Raji (cell line): ENCODE data around the gene ANGPTL2.

Experiments used
- POLR2A ChIP-seq: IDR thresholded peaks from 2 replicates; pipeline ENCODE4 v1.6.1; 2011; ENCODE audit warnings: low read depth, low read length, control low read depth; ENCODE audit not compliant: insufficient read depth

The ANGPTL2 gene

DNA sequence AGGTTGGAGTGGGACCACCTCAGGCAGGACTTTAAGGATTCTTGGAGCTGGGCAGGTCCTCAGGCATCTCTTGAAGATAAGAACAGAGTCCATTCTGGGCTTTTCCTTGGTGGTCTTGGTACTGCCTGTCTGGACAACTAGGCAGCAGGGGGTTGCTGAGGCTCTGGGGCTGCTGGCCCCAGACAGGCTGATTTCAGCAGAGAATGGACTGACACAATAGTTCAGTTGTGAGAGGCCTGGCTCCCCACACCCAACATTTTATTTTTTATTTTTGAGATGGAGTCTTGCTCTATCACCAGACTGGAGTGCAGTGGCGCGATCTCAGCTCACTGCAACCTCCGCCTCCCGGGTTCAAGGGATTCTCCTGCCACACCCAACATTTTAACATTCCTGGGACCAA, 4.6 kb downstream of the ANGPTL2 start:
- no peak for TF ChIP-seq POLR2A

DNA sequence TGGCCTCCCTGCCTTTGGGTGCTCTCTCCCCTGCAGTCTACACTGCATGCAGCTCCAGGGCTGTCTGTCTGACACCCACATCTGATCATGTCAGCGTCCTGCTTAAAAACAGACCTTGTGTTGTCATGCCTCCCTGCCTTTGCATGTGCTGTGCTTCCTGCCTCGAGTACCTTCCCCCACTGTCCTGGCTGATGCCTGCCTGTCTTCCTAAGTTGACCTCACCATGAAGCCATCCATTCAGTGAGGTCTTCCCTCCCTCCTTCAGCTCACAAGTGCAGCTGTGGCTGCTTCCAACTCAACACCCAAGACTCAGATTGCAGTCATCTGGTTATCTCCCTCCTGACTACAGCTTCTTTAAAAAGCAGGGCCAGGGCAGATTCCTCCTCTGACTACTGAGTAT, 5.5 kb downstream of the ANGPTL2 start:
- no peak for TF ChIP-seq POLR2A

DNA sequence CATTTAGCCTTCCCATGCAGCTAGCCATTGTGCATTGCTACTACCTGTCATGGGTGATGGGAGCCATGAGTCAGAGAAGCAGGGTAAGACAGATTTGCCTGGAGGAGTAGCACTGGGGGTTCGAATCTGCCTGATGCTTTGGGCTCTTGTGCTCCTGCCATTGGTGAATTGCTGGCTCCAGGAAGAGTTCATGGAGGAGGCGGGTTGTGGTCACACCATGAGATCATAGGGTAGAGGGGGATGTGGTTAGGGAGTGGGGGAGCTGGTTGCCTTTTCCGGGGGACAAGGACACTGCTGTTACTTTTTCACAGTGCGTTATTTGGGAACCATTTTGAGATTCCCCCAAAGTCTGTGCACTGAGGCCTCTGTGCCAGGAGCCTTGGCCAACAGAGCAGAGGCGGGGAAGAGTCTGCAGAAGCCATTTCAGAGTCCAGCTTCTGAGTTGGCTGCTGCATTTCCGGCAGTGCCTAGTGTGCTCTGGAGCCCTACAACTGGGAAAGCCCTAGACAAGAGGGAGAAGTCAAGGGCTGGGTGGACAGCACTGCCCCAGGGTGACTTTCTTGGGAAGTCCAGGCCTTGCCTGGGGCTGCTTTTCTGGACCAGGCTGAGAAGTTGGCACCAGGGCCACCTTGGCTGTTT, 6.2 kb downstream of the ANGPTL2 start:
- no peak for TF ChIP-seq POLR2A

DNA sequence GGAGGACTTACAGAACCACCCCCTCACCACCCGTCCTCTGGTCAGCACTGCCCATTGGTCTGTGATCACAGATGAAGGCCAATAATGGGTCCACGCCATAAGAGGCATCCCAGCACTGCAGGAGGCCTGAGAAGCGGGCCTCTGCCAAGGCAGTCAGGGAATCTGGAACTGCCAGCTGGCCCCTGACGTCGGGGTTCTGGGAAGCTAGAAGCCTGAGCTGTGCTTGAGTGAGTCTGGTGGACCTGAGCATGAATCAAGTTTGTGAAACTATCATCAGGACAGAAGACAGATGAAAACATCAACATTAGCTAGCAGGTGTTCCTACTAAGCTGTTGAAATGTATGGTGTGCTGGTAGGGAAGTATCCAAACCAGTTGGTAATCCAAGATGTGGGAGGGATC, 7.8 kb downstream of the ANGPTL2 start:
- TF ChIP-seq POLR2A, result no peak

DNA sequence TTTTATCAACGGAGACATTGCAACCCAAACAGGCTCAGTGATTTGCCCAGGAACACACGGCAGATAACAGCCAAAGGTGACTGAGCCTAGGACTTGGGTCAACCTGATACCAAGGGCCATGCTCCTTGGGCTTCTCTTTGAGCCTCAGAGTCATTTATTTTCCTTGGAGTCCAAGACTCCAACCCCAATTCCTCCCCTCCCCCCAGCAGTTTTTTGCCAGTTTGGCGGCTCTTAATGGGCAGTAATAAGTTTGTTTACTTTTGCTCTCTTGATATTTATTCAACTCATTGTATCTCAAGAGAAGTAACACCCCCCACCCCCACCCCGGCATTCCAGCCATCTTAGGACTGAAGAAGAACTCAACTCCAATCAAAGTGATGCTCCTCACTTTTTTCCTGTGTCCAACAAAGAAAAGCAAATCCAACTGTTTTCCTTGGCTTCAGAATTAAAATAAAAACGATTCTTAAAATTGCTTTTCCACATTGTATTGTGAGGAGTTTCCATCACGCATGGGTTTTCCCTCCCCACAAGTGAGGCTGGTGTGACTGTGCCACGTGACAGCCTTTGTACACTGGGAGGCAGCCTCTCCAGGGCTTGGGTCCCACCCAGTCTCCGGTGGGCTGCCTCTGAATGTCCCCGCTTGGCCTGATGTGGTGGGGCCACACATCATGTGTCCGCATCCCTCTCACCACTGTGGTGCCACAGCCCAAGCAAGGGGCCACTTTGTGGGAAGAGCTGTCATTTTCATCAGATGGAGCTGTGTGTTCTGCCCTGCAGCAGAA, 9.1 kb downstream of the ANGPTL2 start:
- no peak for TF ChIP-seq POLR2A

DNA sequence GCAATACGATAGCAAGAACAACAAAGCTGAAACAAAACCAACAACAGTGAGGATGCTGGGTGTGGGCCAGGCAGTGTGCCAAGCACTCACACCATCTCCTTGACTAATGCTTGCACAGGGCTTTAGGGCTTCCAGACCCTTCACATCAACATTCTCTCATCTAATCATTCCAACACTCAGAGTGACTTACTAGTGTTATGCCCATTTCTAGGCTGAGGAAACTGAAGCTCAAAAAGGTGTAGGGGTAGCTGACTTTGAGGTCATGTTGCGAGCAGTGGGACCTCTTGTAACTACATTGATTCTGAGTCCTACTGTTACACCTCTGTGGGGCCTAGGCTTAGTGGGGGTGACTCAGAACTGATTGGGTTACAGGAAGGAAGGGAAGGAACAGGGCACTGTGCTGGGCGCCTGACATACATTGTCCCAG, 9.7 kb downstream of the ANGPTL2 start:
- TF ChIP-seq POLR2A, result no peak

DNA sequence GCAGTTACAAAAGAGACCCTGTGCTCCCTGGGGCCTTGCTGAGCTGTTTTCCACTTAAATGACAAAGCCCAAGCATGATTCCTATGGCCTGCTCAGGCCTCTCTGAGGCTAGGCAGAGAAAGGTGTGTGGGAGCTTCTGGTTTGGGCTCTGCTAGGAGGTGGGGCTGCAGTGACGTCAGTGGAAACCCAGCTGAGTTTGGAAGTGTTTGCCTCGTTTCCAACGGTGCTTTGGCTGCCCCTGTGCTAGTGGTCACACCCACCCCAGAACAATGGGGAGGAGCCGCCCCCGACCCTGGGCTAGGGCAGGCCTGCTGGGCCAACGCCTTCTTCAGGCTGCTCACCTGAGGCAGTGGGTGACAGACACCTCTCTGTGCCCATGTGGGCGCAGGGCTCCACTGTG, 10.4 kb downstream of the ANGPTL2 start:
- no peak for TF ChIP-seq POLR2A

DNA sequence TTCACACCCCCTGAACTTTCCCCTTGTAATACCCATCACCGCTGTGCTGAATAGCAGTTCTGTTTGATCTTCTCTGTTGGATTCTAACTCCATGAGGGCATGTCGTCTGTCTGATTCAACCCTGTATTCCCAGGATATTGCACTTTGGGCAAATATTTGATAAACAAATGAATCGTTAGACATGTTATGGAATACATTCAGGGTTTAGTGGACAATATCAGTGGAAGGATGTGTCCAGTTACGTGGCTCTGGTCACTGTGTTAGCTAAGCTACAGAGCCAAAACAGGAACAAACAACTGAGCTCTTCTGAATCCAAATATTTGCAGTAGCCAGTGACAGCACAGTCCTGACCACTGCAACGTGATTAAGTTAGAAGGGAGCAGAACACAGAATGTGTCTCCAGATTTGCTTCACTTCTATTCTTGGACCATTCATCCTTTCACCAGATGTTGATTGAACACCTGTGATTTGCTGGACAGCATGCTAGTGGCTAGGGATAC, 13.2 kb downstream of the ANGPTL2 start:
- no peak for TF ChIP-seq POLR2A

DNA sequence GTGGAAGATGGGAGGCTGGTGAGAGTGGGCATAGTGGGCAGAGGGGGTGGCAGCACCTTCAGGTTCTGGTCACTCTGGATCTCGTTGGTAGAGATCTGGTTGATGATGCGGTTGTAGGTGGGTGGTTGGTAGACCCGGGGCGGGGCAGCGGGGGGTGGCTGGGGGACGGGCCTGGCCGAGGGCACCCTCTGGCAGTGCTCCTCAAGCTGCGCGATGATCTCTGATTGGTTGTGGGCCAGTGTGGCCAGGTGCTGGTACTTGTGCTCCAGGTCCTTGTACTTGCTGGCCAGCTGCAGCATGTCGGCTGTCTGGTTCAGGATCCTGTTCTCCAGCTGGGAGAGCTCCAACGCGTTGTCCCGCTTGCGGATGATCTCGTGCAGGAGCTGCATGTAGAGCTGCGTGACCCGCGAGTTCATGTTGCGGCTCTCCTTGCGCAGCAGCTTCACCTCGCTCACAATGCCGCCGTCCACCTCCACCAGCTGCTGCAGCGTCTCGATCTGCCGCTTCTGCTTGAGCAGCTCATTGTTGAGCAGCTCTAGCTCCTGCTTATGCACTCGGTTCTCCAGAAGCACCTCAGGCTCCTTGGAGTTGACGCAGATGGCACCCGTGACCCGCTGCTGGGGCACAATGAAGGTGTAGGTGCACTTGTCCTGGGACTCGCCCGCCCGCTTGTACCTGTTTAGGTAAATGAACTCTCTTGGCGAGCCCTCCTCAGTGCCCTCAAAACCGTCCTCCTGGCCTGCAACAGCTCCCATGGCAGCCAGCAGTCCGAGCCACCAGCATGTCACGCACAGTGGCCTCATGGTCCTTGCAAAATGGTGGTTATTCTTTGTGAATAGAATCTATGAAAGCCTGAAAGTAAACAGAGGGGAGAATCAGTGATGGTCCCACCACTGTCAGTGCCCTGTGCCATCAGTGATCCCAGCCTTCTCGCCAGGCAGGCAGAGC, 14.2 kb downstream of the ANGPTL2 start:
- no peak for TF ChIP-seq POLR2A

DNA sequence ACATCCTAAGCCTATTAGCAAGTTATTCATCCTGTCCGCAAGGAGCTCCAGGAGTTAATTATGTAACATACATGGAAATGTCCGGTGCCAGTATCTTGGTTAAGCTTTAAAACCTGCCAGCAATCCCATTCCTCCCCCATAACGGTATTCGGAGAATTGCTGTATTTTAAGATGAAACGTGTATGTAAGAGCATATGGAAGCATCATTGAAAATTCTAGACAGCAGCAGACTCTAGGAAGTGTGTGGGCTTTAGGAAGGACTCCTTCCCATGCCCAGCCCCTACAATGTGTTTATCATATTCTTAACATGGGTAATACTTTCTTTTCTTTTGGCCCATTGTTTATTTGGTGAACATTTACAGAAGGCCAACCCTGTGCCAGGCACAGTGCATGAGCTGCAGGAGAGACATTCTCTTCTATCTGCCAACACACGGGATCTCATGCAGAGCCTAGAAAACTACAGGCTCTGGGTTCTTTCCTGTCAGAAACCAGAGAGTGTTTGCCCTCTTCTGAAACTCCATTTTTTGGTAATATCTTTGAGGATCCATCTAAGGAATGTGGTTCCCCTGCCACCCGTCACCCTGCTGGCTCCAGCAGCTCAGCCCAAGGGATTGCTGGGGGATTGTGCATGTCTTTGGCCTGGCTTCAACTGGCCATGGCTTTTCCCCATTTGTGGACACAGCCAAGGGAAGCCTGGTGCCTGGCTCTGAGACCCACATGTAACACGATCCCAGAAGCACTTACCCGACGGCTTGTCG, 15.1 kb downstream of the ANGPTL2 start:
- TF ChIP-seq POLR2A, result no peak

DNA sequence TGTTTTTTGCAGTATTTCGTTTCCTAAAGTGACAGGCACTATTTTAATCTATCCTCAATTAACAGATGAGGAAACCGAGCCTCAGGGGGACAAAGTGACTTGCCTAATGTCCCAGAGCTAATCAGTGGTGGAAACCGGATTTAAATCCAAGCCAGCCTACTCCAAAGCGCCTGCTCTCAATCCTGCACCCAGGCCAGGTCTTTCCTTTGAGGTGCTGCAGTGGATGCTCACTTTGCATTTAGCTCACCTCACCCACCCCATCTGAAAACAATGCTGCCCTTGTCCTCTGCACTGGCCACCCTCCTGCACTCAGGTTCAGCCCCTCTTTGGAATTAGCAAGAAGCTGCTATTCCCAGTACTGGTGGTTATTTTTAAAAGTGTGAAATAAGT, 16.0 kb downstream of the ANGPTL2 start:
- TF ChIP-seq POLR2A, result no peak

DNA sequence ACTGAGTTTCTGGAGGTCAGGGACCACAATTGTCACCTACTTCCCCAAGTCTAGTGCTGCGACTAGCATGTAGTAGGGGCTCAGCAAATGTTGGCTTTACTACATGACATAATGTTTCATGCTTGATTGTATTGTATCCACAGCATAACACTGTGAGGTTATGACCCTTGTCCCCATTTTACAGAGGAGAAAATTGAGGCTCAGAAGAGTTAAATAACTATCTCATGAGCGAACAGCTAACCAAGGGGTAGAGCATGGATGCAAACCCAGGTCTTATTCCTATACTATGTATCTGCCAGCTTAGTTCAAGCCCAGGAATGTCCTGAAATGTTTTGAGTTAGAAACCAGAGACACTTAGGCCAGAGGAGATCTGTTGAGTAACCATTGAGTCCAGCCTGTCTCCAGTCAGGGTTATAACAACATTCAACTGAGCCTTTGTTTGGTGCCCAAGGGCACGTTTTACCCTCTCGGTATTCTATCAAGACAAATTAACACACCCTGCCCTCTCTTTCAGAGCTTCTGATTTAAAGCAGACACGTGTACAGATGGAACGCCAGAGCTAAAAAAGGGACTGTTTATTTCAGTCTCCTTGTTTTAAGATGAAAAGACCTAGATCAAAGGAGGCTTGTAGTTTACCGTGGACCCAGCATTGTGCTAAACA, 16.5 kb downstream of the ANGPTL2 start:
- no peak for TF ChIP-seq POLR2A

DNA sequence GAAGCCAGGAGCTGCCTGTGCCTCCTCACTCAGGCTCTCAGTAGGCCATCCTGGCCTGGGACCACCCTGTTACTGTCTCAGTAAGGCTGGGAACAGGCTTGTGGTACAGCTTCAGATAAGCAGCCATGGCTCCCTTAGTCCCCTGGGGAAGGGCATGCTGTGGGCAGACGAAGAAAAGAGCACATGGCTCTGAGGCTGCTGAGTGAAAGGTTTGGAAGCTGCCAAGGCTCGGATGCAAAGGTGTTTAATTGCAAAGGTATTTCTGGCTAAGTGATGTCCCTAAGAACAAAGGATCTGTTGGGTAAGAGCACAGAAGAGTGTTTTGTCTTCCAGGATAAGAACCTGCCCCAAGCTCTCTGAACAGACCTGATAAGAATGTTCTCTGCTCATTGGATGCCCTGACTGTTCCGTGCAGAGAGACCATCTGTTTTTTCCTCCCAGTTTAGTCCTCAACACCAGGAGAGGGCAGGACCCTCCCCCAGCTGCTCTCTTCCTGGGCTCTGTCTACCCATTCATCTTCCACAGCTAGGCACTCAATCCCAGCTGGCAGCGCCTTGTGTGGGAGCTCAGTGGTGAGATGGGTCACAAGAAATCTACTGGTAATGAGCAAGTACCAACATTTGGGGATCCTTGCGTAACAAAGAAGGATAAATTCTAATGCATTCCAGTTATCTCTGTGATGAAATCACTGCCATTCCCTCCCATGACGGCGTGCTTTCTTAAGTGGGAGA, 17.7 kb downstream of the ANGPTL2 start:
- no peak for TF ChIP-seq POLR2A
